HepG2 (cell line): ENCODE data around the gene NAT10. TPM values are rescaled to one million over a fixed set of nuclear protein-coding genes. Genes with fewer than 3 reads are reported as not detected.

Source experiments
- CEBPB ChIP-seq: IDR thresholded peaks from 2 replicates; pipeline ENCODE4 v1.6.1; 2011; ENCODE audit warnings: low read depth, low read length, improper control_type of control experiment, borderline replicate concordance
- CREBL2 ChIP-seq: sonication (generic); formaldehyde crosslinking; IDR thresholded peaks from 2 replicates; pipeline ENCODE4 v1.8.1; 2023; ENCODE audit warnings: missing genetic modification reagents, mild to moderate bottlenecking, borderline replicate concordance
- DR1 ChIP-seq: sonication (generic); formaldehyde crosslinking; IDR thresholded peaks from 2 replicates; pipeline ENCODE4 v1.8.0; 2021; ENCODE audit warnings: mild to moderate bottlenecking, missing genetic modification reagents, inconsistent platforms
- GLI4 ChIP-seq: sonication (generic); formaldehyde crosslinking; IDR thresholded peaks from 2 replicates; pipeline ENCODE4 v1.5.1; 2020; ENCODE audit warnings: missing genetic modification reagents, mild to moderate bottlenecking, moderate library complexity, borderline replicate concordance
- HBP1 ChIP-seq: IDR thresholded peaks from 2 replicates; pipeline ENCODE4 v1.6.1; 2016; ENCODE audit warnings: low read depth, control low read depth
- HNRNPH1 ChIP-seq: fragments of 200-400 bp; formaldehyde crosslinking; optimal IDR thresholded peaks from 2 replicates; pipeline ENCODE3; 2017; ENCODE audit warnings: mild to moderate bottlenecking, low read depth, low read length
- HOXA9 ChIP-seq: sonication (generic); formaldehyde crosslinking; IDR thresholded peaks from 2 replicates; pipeline ENCODE4 v1.8.1; 2022; ENCODE audit warnings: missing genetic modification reagents, mild to moderate bottlenecking, moderate library complexity, borderline replicate concordance
- IRF1 ChIP-seq: sonication (generic); formaldehyde crosslinking; IDR thresholded peaks from 2 replicates; pipeline ENCODE4 v1.4.0; 2020; ENCODE audit warnings: low read depth, mild to moderate bottlenecking, missing genetic modification reagents
- KDM2A ChIP-seq: sonication (generic); formaldehyde crosslinking; IDR thresholded peaks from 2 replicates; pipeline ENCODE4 v1.4.0; 2020; ENCODE audit warnings: low read depth, missing genetic modification reagents, borderline replicate concordance
- KLF11 ChIP-seq: IDR thresholded peaks from 2 replicates; pipeline ENCODE4 v1.6.1; 2016; ENCODE audit warnings: missing compliant biosample characterization
- PBX2 ChIP-seq: IDR thresholded peaks from 2 replicates; pipeline ENCODE4 v1.6.1; 2016; ENCODE audit warnings: control low read depth
- TEF ChIP-seq: sonication (generic); formaldehyde crosslinking; IDR thresholded peaks from 2 replicates; pipeline ENCODE4 v1.5.0; 2020; ENCODE audit warnings: missing genetic modification reagents
- ZFP36L2 ChIP-seq: sonication (generic); formaldehyde crosslinking; IDR thresholded peaks from 2 replicates; pipeline ENCODE4 v1.4.0; 2020; ENCODE audit warnings: missing genetic modification reagents
- ZFP41 ChIP-seq: sonication (generic); formaldehyde crosslinking; IDR thresholded peaks from 2 replicates; pipeline ENCODE4 v1.4.0; 2020; ENCODE audit warnings: mild to moderate bottlenecking, missing genetic modification reagents, borderline replicate concordance
- ZNF18 ChIP-seq: sonication (generic); formaldehyde crosslinking; IDR thresholded peaks from 2 replicates; pipeline ENCODE4 v1.8.0; 2022; ENCODE audit warnings: mild to moderate bottlenecking, missing genetic modification reagents; ENCODE audit not compliant: insufficient replicate concordance
- ZNF3 ChIP-seq: IDR thresholded peaks from 2 replicates; pipeline ENCODE4 v1.7.0; 2017; ENCODE audit warnings: inconsistent platforms
- ZNF431 ChIP-seq: sonication (generic); formaldehyde crosslinking; IDR thresholded peaks from 2 replicates; pipeline ENCODE4 v1.9.0; 2022; ENCODE audit warnings: missing genetic modification reagents, low read depth, mild to moderate bottlenecking, borderline replicate concordance
- ZNF512B ChIP-seq: sonication (generic); formaldehyde crosslinking; IDR thresholded peaks from 2 replicates; pipeline ENCODE4 v1.5.1; 2020; ENCODE audit warnings: missing genetic modification reagents, mild to moderate bottlenecking, borderline replicate concordance
- ZNF775 ChIP-seq: sonication (generic); formaldehyde crosslinking; IDR thresholded peaks from 2 replicates; pipeline ENCODE4 v1.4.0; 2020; ENCODE audit warnings: missing genetic modification reagents, mild to moderate bottlenecking, moderate library complexity, borderline replicate concordance
- ZSCAN21 ChIP-seq: sonication (generic); formaldehyde crosslinking; IDR thresholded peaks from 2 replicates; pipeline ENCODE4 v1.8.0; 2022; ENCODE audit warnings: mild to moderate bottlenecking, missing genetic modification reagents, moderate library complexity, borderline replicate concordance
- polyA plus RNA-seq, 8 experiments: library from polyadenylated mRNA; depleted of rRNA in 3 of 8; stranded (reverse) in 7 of 8; unstranded in 1 of 8; fragments of >200 nt; fragmentation: Illumina TruSeq in 4 of 8; extraction: Trizol in 4 of 8; gene quantifications; 2 replicates each; pipeline versions ENCODE4 v1.2.1 to v1.2.3, GENCODE V29; 2011 to 2016; ENCODE audit warnings: low read depth in 4 of 8, missing spikeins in 1 of 8, mixed read lengths in 1 of 8; ENCODE audit not compliant: insufficient read depth in 1 of 8
- total RNA-seq, 5 experiments: library from RNA; depleted of rRNA; stranded (reverse); fragments of >200 nt; fragmentation: Illumina TruSeq; extraction: Trizol; gene quantifications; 2 replicates each; pipeline ENCODE4 v1.2.3, GENCODE V29; 2016; ENCODE audit warnings: low read depth in 1 of 5

NAT10 gene
- total and polyA plus RNA-seq, 2 of the 13 experiments (the other 11 are each of a cell fraction or from before 2014, with no cell fraction given), result 33.9 to 51.9 TPM

- TF ChIP-seq ZNF3 (no peak), TEF (CRISPR knock-in tag) (no peak), CEBPB (no peak), KLF11 (CRISPR knock-in tag) (0 out of 2 replicates have a peak, but pooled peaks have one; percentile 37), GLI4 (CRISPR knock-in tag) (no peak), HBP1 (no peak), DR1 (CRISPR knock-in tag) (no peak), HOXA9 (CRISPR knock-in tag) (no peak), ZNF431 (CRISPR knock-in tag) (no peak), ZFP36L2 (CRISPR knock-in tag) (no peak), KDM2A (CRISPR knock-in tag) (peak; percentile 87), ZFP41 (CRISPR knock-in tag) (peak; percentile 37; the same call in 1 of the 2 replicates), ZNF512B (CRISPR knock-in tag) (no peak), ZNF775 (CRISPR knock-in tag) (no peak), IRF1 (no peak), ZNF18 (CRISPR knock-in tag) (no peak), PBX2 (no peak), CREBL2 (CRISPR knock-in tag) (no peak), ZSCAN21 (peak; percentile 21; the same call in 1 of the 2 replicates), HNRNPH1 (no peak)
These were observed 69.1 kb downstream of the NAT10 start (continued) for GRCh38 chr11:34174412-34175041.
